ENCODE data around the gene CRLF2.
"Not testable (repeated sequence)": the region's sequence is repeated elsewhere in the genome, so short reads cannot be mapped to it uniquely, and the experiment has no call there.

- TF ChIP-seq POLR2A, CTCF (IDR thresholded peaks at IDR 0.05): not testable (repeated sequence)
Observed at GRCh38 chrX:1171915-1172314, 40.5 kb downstream of the CRLF2 start.
